Fibroblast of the aortic adventitia (primary cell): ENCODE data around the gene NLRC5. TPM values are rescaled to one million over a fixed set of nuclear protein-coding genes. Genes with fewer than 3 reads are reported as not detected.

ENCODE experiments used
- DNase-seq: peaks from one replicate; pipeline ENCODE4 v3.0.0-alpha.2; 2010; ENCODE audit warnings: low read depth
- H3K4me3 ChIP-seq: 2 replicates; pipeline ENCODE4 v1.5.1; 2011; ENCODE audit warnings: low read depth, mild to moderate bottlenecking, control low read depth, low read length, moderate library complexity
- CTCF ChIP-seq: IDR thresholded peaks from 2 replicates; pipeline ENCODE4 v1.5.1; 2011; ENCODE audit warnings: mild to moderate bottlenecking, low read length, control low read depth, inconsistent platforms; ENCODE audit not compliant: insufficient read depth
- total RNA-seq: library from RNA; depleted of rRNA; stranded (reverse); fragments of >200 nt; gene quantifications from 2 replicates; pipeline ENCODE4 v1.2.3, GENCODE V29; 2012; ENCODE audit warnings: low replicate concordance

NLRC5 gene
- total RNA-seq, 1 donor: 31.0 TPM

- DNase-seq: no peak
- no peak for TF ChIP-seq CTCF
Measured at GRCh38 chr16:57131351-57131970, 142.1 kb downstream of the NLRC5 start.

GRCh38 chr16:57132470-57132869 is 143.1 kb downstream of the NLRC5 start:
- H3K4me3 ChIP-seq: no peak overlapping the region
- TF ChIP-seq CTCF: no peak
- no peak for DNase-seq

More at GRCh38 chr16:57131351-57131970, 142.1 kb downstream of the NLRC5 start:
- H3K4me3 ChIP-seq: no peak overlapping the region

GRCh38 chr16:57133031-57133430 is 143.7 kb downstream of the NLRC5 start:
- no peak overlapping the region for H3K4me3 ChIP-seq
- no peak for TF ChIP-seq CTCF
- DNase-seq: no peak

Other genes with a start within 250 kb of the NLRC5 start
- not detected in 2 replicates for gene SLC12A3, start 124.3 kb upstream of the NLRC5 start, total RNA-seq
- gene HERPUD1, start 57.4 kb upstream of the NLRC5 start, total RNA-seq: 34.0 and 151 TPM in 2 replicates
- gene CETP, start 27.6 kb upstream of the NLRC5 start, total RNA-seq: not detected in 2 replicates
- 5.6 and 20.3 TPM in 2 replicates for gene CPNE2, start 103.0 kb downstream of the NLRC5 start, total RNA-seq
- 61.7 and 71.5 TPM in 2 replicates for gene PSME3IP1, start 196.5 kb downstream of the NLRC5 start, total RNA-seq
- 27.5 and 49.8 TPM in 2 replicates for gene RSPRY1, start 196.8 kb downstream of the NLRC5 start, total RNA-seq